C4-2B (cell line): ENCODE data around the gene DRC3.
A peak's percentile ranks its signal among the peaks of the same experiment; 100 is the strongest.

Experiments used
- H3K27ac ChIP-seq: fragments of 450-650 bp; 2 replicates; pipeline ENCODE4 v1.5.1; 2017
- ZFX ChIP-seq: fragments of 450-650 bp; IDR thresholded peaks from 2 replicates; pipeline ENCODE4 v1.6.1; 2017
- TF ChIP-seq, protein P1 (sequence below): fragments of 450-650 bp; conservative IDR thresholded peaks from 2 replicates; pipeline ENCODE4 v1.5.1; 2017; ENCODE audit warnings: mild to moderate bottlenecking

Gene DRC3

DNA sequence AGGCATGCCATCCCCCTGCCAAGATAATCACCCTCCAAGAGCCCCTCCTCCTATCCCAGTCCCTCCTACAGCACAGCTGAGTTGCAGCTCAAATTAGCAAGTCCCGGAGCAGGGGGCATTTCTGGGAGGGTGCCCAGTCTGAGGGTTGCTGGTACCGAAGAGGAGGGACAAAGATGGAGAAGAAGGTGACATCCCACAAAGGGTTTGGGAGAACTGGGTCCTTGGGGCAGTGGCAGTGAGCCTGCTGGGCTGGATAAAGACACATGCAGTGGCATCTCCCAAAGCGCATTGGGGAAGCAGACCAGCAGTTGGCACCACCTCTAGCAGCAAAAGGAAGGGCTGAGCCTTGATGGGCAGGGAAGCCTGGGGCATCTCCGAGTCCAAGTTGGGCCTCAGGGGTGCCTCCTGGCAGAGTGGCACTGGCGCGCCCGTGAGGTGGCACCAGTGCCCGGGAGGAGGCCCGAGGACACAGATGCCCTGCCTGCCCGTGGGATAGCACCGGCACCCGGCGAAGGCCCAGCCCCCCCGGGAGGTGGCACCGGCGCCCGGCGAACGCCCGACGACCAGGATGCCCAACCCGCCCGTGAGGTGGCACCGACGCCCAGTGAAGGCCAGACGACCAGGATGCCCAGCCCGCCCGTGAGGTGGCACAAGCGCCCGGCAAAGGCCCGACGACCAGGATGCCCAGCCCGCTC, 1.1 kb upstream of the DRC3 start:
- TF ChIP-seq, protein P1, sequence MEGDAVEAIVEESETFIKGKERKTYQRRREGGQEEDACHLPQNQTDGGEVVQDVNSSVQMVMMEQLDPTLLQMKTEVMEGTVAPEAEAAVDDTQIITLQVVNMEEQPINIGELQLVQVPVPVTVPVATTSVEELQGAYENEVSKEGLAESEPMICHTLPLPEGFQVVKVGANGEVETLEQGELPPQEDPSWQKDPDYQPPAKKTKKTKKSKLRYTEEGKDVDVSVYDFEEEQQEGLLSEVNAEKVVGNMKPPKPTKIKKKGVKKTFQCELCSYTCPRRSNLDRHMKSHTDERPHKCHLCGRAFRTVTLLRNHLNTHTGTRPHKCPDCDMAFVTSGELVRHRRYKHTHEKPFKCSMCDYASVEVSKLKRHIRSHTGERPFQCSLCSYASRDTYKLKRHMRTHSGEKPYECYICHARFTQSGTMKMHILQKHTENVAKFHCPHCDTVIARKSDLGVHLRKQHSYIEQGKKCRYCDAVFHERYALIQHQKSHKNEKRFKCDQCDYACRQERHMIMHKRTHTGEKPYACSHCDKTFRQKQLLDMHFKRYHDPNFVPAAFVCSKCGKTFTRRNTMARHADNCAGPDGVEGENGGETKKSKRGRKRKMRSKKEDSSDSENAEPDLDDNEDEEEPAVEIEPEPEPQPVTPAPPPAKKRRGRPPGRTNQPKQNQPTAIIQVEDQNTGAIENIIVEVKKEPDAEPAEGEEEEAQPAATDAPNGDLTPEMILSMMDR = no peak
- no peak for TF ChIP-seq ZFX
- H3K27ac ChIP-seq = peak overlapping the region; percentile 65

GRCh38 chr17:17972952-17973254, 241 bp downstream of the DRC3 start:
- no peak for TF ChIP-seq ZFX
- TF ChIP-seq, protein P1 = no peak
- H3K27ac ChIP-seq = no peak overlapping the region

DNA sequence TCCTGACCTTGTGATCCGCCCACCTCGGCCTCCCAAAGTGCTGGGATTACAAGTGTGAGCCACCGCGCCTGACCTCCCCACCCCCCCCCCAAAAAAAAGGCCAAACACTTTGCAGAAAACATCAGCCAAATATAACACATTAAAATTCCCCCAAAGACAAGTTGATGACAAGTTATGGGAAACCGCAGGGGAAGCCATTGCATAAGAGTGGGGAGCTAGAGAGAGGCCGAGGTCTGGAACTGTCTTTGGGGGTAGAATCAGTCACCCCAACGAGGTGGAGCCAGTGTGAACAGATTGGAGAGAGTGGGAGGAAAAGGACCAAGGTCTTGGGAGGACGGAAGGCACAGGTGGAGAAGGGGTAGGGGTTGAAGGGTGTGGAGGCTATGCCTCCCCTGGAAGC, 2.8 kb downstream of the DRC3 start:
- TF ChIP-seq, protein P1 = no peak
- no peak for TF ChIP-seq ZFX
- no peak overlapping the region for H3K27ac ChIP-seq

DNA sequence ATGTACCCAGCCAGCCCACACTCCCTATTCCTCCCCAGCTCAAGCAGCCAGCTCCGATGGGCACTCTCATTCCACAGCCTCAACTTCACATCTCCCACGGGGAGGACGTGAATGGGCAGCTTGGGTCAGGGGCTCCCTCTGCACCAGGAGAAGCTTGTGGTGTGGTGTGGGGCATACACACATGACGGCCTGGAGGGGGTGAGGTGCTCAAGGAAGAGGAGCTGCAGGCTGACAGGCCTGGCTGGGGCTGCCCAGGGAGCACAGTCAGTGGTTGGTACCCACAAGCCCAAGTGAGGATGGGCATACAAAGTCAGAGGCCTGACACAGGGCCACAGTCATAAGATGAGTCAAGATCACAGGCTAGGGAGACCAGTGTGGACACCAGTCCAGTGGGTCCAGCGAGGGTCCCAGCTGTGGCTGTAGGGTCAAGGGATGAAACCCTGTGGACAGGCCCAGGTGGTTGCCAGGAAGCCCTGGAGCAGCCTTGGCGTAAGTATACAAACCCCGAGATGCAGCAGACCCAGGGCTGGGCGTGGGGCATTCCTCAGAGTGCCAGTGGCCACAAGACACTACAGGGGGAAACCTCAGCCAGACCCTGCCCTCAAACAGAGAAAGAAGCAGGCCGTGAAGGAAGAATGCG, 4.4 kb downstream of the DRC3 start:
- no peak overlapping the region for H3K27ac ChIP-seq
- no peak for TF ChIP-seq ZFX
- TF ChIP-seq, protein P1 = no peak

- peak overlapping the region; percentile 24 for H3K27ac ChIP-seq
- TF ChIP-seq ZFX = no peak
- TF ChIP-seq, protein P1 = no peak
Measured at GRCh38 chr17:17978481-17979424, 6.1 kb downstream of the DRC3 start.

DNA sequence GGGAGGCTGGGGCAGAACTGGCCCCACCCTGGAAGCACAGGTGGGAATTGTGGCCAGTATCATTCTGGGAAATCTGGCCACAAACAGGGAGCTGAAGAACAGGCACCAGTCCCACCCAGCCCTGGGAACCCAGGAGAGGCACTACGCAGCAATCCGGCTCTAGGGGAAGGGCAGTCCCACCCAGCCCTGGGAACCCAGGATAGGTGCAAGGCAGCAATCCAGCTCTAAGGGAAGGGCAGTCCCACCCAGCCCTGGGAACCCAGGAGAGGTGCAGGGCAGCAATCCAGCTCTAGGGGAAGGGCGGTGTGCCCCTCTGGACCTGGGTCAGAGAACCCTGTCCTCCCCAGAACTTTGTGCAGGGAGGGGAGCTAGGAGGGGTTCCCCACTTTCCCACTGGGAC, 7.1 kb downstream of the DRC3 start:
- peak overlapping the region; percentile 24 for H3K27ac ChIP-seq
- TF ChIP-seq, protein P1 = no peak
- TF ChIP-seq ZFX = no peak

DNA sequence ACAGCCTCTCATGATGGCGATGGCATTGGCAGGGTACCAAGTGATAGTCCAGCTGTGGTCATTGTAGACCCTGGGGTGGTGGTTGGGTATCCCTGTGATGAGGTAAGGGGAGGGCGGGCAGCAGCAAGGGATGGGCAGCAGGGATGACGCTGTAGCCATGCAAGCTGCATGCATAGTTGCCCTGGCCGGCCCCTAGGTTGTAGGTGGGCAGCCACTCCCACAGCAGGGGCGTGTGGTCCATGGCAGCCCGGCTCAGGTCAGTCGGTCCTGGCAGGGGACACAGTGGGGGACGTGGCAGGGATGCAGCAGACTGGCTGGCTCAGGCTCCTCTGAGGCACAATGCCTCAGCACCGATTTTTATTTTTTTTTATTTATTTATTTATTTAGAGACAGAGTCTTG, 8.7 kb downstream of the DRC3 start:
- TF ChIP-seq, protein P1 = no peak
- TF ChIP-seq ZFX = no peak
- no peak overlapping the region for H3K27ac ChIP-seq
